Measurements from ENCODE around the gene POU2F3.
"Not testable (repeated sequence)": the region's sequence is repeated elsewhere in the genome, so short reads cannot be mapped to it uniquely, and the experiment has no call there.

POU2F3 gene

GRCh38 chr11:120256178-120256577, 16.2 kb downstream of the POU2F3 start:
- DNase-seq: no peak

GRCh38 chr11:120256779-120257178, 16.8 kb downstream of the POU2F3 start:
- no peak for DNase-seq

GRCh38 chr11:120257346-120257745, 17.4 kb downstream of the POU2F3 start:
- DNase-seq: no peak

GRCh38 chr11:120258661-120259060, 18.7 kb downstream of the POU2F3 start:
- no peak for DNase-seq

GRCh38 chr11:120259241-120259640, 19.3 kb downstream of the POU2F3 start:
- DNase-seq: no peak

- DNase-seq: no peak
These were observed 20.1 kb downstream of the POU2F3 start for GRCh38 chr11:120259988-120260565.

GRCh38 chr11:120260616-120261015, 20.7 kb downstream of the POU2F3 start:
- no peak for DNase-seq

GRCh38 chr11:120261321-120261720, 21.4 kb downstream of the POU2F3 start:
- DNase-seq: no peak

GRCh38 chr11:120261931-120262330, 22.0 kb downstream of the POU2F3 start:
- no peak for DNase-seq

GRCh38 chr11:120267319-120267718, 27.4 kb downstream of the POU2F3 start:
- no peak for DNase-seq

GRCh38 chr11:120268686-120269085, 28.7 kb downstream of the POU2F3 start:
- DNase-seq: no peak

GRCh38 chr11:120270386-120270785, 30.4 kb downstream of the POU2F3 start:
- no peak for DNase-seq

- DNase-seq: no peak
These were observed 31.7 kb downstream of the POU2F3 start for GRCh38 chr11:120271672-120272071.

GRCh38 chr11:120272303-120272702, 32.4 kb downstream of the POU2F3 start:
- no peak for DNase-seq

GRCh38 chr11:120273432-120273831, 33.5 kb downstream of the POU2F3 start:
- no peak for DNase-seq

GRCh38 chr11:120273956-120274355, 34.0 kb downstream of the POU2F3 start:
- DNase-seq: not testable (repeated sequence)

- no peak for DNase-seq
These were observed 39.6 kb downstream of the POU2F3 start for GRCh38 chr11:120279502-120279901.

GRCh38 chr11:120280600-120281051, 40.7 kb downstream of the POU2F3 start:
- no peak for DNase-seq

GRCh38 chr11:120281143-120281795, 41.3 kb downstream of the POU2F3 start:
- DNase-seq: no peak

- DNase-seq: no peak
These were observed 43.2 kb downstream of the POU2F3 start for GRCh38 chr11:120283124-120283523.

- DNase-seq: no peak
These were observed 44.3 kb downstream of the POU2F3 start for GRCh38 chr11:120284272-120284671.

GRCh38 chr11:120285256-120285655, 45.3 kb downstream of the POU2F3 start:
- DNase-seq: no peak

- no peak for DNase-seq
These were observed 48.1 kb downstream of the POU2F3 start for GRCh38 chr11:120288021-120288420.

- DNase-seq: no peak
These were observed 49.5 kb downstream of the POU2F3 start for GRCh38 chr11:120289426-120289825.

GRCh38 chr11:120290956-120291355, 51.0 kb downstream of the POU2F3 start:
- no peak for DNase-seq
